ENCODE measurements around the gene PTEN. TPM values are rescaled to one million over a fixed set of nuclear protein-coding genes. Genes with fewer than 3 reads are reported as not detected.

PTEN gene
- total RNA-seq, 1 experiment from 2014 or later, result 44.6 TPM

GRCh38 chr10:87973635-87974034 is 110.2 kb downstream of the PTEN start:
- TF ChIP-seq CTCF (IDR thresholded peaks at IDR 0.05; ENCODE audit: unreplicated experiment), result no peak
- Mint-ChIP-seq H3K9me3 (ENCODE audit: low read depth, unreplicated experiment) (no peaks in the 10 kb centered on the region), H3K36me3 (ENCODE audit: insufficient read depth, unreplicated experiment) (no peaks in the 10 kb centered on the region), H3K27ac (ENCODE audit: unreplicated experiment) (no peak overlapping the region), H3K27me3 (ENCODE audit: unreplicated experiment) (no peaks in the 10 kb centered on the region), H3K4me3 (ENCODE audit: low read depth, unreplicated experiment) (no peak overlapping the region), H3K4me1 (ENCODE audit: low read depth, unreplicated experiment) (no peaks in the 10 kb centered on the region)
- no peak for DNase-seq
- intact Hi-C loops (cut with micrococcal nuclease; ENCODE audit: unreplicated experiment), result loop anchor here (10.0 kb wide), 1 partner anchor 141 kb away; no protein-coding TSS in a partner anchor
- no TSS peak for BruUV-seq (replicated peaks)
- CTCF ChIA-PET, result no interaction called here

GRCh38 chr10:87974130-87974529 is 110.7 kb downstream of the PTEN start:
- intact Hi-C loops (cut with micrococcal nuclease; ENCODE audit: unreplicated experiment), result loop anchor here (10.0 kb wide), 1 partner anchor 141 kb away; no protein-coding TSS in a partner anchor
- CTCF ChIA-PET, result no interaction called here
- no peak for TF ChIP-seq CTCF (IDR thresholded peaks at IDR 0.05; ENCODE audit: unreplicated experiment)
- H3K9me3 Mint-ChIP-seq (ENCODE audit: low read depth, unreplicated experiment), result no peaks in the 10 kb centered on the region
- H3K27ac Mint-ChIP-seq (ENCODE audit: unreplicated experiment), result no peak overlapping the region
- no peak for DNase-seq
- no peaks in the 10 kb centered on the region for H3K4me1 Mint-ChIP-seq (ENCODE audit: low read depth, unreplicated experiment)
- H3K4me3 Mint-ChIP-seq (ENCODE audit: low read depth, unreplicated experiment), result no peak overlapping the region
- H3K27me3 Mint-ChIP-seq (ENCODE audit: unreplicated experiment), result no peaks in the 10 kb centered on the region
- no TSS peak for BruUV-seq (replicated peaks)
- H3K36me3 Mint-ChIP-seq (ENCODE audit: insufficient read depth, unreplicated experiment), result no peaks in the 10 kb centered on the region

DNA sequence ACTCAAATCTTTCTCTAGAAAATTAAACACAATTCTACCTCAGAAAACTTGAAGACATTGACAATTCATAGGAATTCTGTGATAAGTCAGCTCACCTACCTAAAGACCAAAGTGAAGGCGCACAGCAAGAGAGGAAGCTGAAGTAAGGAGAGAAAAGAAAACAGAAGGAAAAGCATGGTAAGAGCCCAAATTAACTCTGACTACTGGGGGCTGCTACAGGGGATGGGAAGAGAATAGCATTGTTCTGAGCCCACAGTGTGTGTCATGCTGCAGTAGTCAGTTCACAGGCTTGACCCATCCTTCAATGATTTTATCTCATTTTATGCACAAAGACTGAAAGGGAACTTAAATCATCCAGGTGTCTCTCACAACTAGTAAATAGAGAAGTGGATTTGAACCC is 111.3 kb downstream of the PTEN start:
- H3K9me3 Mint-ChIP-seq (ENCODE audit: low read depth, unreplicated experiment), result no peaks in the 10 kb centered on the region
- no peaks in the 10 kb centered on the region for H3K4me1 Mint-ChIP-seq (ENCODE audit: low read depth, unreplicated experiment)
- no peaks in the 10 kb centered on the region for H3K36me3 Mint-ChIP-seq (ENCODE audit: insufficient read depth, unreplicated experiment)
- BruUV-seq (replicated peaks), result no TSS peak
- no peak for DNase-seq
- no peaks in the 10 kb centered on the region for H3K27me3 Mint-ChIP-seq (ENCODE audit: unreplicated experiment)
- TF ChIP-seq CTCF (IDR thresholded peaks at IDR 0.05; ENCODE audit: unreplicated experiment), result no peak
- H3K4me3 Mint-ChIP-seq (ENCODE audit: low read depth, unreplicated experiment), result no peak overlapping the region
- intact Hi-C loops (cut with micrococcal nuclease; ENCODE audit: unreplicated experiment), result loop anchor here (10.0 kb wide), 1 partner anchor 140 kb away; no protein-coding TSS in a partner anchor
- CTCF ChIA-PET, result no interaction called here
- peak overlapping the region; percentile 16 for H3K27ac Mint-ChIP-seq (ENCODE audit: unreplicated experiment)

DNA sequence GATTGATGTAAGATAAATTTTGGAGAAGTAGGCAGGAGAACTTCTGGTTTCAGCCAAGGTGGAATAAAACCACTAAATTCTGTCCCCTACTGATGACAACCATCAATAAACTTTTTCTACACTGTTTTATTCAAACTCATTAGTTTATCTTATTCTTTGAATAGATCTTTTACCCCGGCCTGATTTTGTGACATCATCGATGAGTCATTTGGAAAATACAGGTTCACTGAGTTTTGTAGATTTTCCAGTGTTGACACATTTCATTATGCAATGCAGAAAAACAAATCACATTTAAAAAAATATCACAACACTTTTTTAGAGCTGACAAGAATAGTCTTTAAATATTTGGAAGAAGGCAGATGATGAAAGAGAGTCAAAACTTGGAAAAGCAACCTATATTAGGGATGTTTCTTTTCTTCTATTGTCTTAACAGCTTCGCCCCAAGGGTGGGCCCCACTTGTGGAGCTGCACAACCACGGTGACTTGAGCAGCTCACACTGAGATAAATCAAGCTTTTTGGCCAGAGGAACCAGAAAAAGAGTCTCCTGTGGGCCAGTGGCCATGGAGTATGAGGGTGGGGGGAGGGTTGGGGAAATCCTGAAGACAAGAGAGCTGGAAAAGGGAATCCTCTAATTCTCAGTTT is 112.8 kb downstream of the PTEN start:
- no peak for DNase-seq
- intact Hi-C loops (cut with micrococcal nuclease; ENCODE audit: unreplicated experiment), result loop anchor here (10.0 kb wide), 1 partner anchor 139 kb away; no protein-coding TSS in a partner anchor
- no peaks in the 10 kb centered on the region for H3K36me3 Mint-ChIP-seq (ENCODE audit: insufficient read depth, unreplicated experiment)
- CTCF ChIA-PET, result no interaction called here
- BruUV-seq (replicated peaks), result no TSS peak
- TF ChIP-seq CTCF (IDR thresholded peaks at IDR 0.05; ENCODE audit: unreplicated experiment), result no peak
- H3K4me3 Mint-ChIP-seq (ENCODE audit: low read depth, unreplicated experiment), result no peak overlapping the region
- H3K9me3 Mint-ChIP-seq (ENCODE audit: low read depth, unreplicated experiment), result no peaks in the 10 kb centered on the region
- H3K27ac Mint-ChIP-seq (ENCODE audit: unreplicated experiment), result no peak overlapping the region
- H3K27me3 Mint-ChIP-seq (ENCODE audit: unreplicated experiment), result no peaks in the 10 kb centered on the region
- no peaks in the 10 kb centered on the region for H3K4me1 Mint-ChIP-seq (ENCODE audit: low read depth, unreplicated experiment)
